Lung (tissue), 13 donors: Measurements from ENCODE around the gene PADI4. TPM values are rescaled to one million over a fixed set of nuclear protein-coding genes. Genes with fewer than 3 reads are reported as not detected.

Experiments
- ATAC-seq: fragments of 200-7000 bp; cut with Tn5 transposase; one replicate; pipeline ENCODE4 v1.9.1; 2020; ENCODE audit warnings: moderate number of reproducible peaks; ENCODE audit not compliant: insufficient read depth, low FRiP score
- DNase-seq, 3 donors: peaks; one replicate each; pipeline ENCODE4 v3.0.0-alpha.2; 2013 to 2017
- H3K27ac ChIP-seq, 2 donors: one replicate each; pipeline ENCODE4 v1.5.1; 2013; ENCODE audit warnings: mild to moderate bottlenecking in 2 of 2, moderate library complexity in 2 of 2, control low read depth in 1 of 2, inconsistent platforms in 1 of 2, low read depth in 1 of 2, low read length in 1 of 2
- H3K27me3 ChIP-seq, 3 donors: one replicate each; pipeline ENCODE4 v1.5.1; 2013; ENCODE audit warnings: low read length in 2 of 3; ENCODE audit not compliant: control insufficient read depth in 3 of 3, insufficient read depth in 3 of 3
- H3K36me3 ChIP-seq, 4 donors: one replicate each; pipeline ENCODE4 v1.5.1; 2013; ENCODE audit warnings: low read length in 4 of 4, mild to moderate bottlenecking in 1 of 4, moderate library complexity in 1 of 4; ENCODE audit not compliant: control insufficient read depth in 4 of 4, insufficient read depth in 4 of 4
- H3K4me1 ChIP-seq, 5 donors: one replicate each; pipeline ENCODE4 v1.5.1; 2013; ENCODE audit warnings: low read length in 5 of 5, mild to moderate bottlenecking in 2 of 5, moderate library complexity in 1 of 5; ENCODE audit not compliant: control insufficient read depth in 5 of 5, insufficient read depth in 5 of 5
- H3K4me3 ChIP-seq: one replicate; pipeline ENCODE4 v1.5.1; 2013; ENCODE audit warnings: mild to moderate bottlenecking, control low read depth, moderate library complexity
- H3K9ac ChIP-seq, 2 donors: one replicate each; pipeline ENCODE4 v1.5.1; 2013; ENCODE audit warnings: low read length in 2 of 2, control low read depth in 1 of 2; ENCODE audit not compliant: insufficient read depth in 1 of 2
- H3K9me3 ChIP-seq, 4 donors: one replicate each; pipeline ENCODE4 v1.5.1; 2013; ENCODE audit warnings: low read length in 3 of 4, mild to moderate bottlenecking in 1 of 4, moderate library complexity in 1 of 4; ENCODE audit not compliant: control insufficient read depth in 4 of 4, insufficient read depth in 3 of 4
- WGBS, 2 donors: extraction: QIAGEN DNeasy Blood & Tissue Kit; methylation state at CpG; one replicate each; pipeline ENCODE4 v1.1.7; 2013; 5-methylcytosine and 5-hydroxymethylcytosine counted together
- polyA plus RNA-seq, 2 donors: library from polyadenylated mRNA; stranded (reverse); fragments of 200-250 nt; gene quantifications; one replicate each; pipeline ENCODE4 v1.2.1, GENCODE V29; 2013
- small RNA-seq: library from RNA; depleted of rRNA; stranded (forward); fragments of <200 nt; gene quantifications from one replicate; pipeline ENCODE3, GENCODE V24; 2014; ENCODE audit warnings: low replicate concordance
- total RNA-seq, 2 donors: library from RNA; depleted of rRNA in 1 of 2; stranded (reverse); fragments of >200 nt in 1 of 2; gene quantifications; one replicate each; pipeline ENCODE4 v1.2.1, GENCODE V29; 2014 to 2021
- TF ChIP-seq, protein P1 (sequence below): IDR thresholded peaks from 2 replicates; pipeline ENCODE4 v1.5.1; 2012; ENCODE audit warnings: mild to moderate bottlenecking; ENCODE audit errors: control extremely low read depth, extremely low read depth
- donor health status: control.
- donor health status: control.
- donor health status: Bipolar disorder and iron deficiency.
- donor health status: healthy.
- donor health status: DM: yes; HTN: yes; CAD: no.

The PADI4 gene
- total and polyA plus RNA-seq, 4 donors = 1.7 to 22.5 (median 14.2) TPM

DNA sequence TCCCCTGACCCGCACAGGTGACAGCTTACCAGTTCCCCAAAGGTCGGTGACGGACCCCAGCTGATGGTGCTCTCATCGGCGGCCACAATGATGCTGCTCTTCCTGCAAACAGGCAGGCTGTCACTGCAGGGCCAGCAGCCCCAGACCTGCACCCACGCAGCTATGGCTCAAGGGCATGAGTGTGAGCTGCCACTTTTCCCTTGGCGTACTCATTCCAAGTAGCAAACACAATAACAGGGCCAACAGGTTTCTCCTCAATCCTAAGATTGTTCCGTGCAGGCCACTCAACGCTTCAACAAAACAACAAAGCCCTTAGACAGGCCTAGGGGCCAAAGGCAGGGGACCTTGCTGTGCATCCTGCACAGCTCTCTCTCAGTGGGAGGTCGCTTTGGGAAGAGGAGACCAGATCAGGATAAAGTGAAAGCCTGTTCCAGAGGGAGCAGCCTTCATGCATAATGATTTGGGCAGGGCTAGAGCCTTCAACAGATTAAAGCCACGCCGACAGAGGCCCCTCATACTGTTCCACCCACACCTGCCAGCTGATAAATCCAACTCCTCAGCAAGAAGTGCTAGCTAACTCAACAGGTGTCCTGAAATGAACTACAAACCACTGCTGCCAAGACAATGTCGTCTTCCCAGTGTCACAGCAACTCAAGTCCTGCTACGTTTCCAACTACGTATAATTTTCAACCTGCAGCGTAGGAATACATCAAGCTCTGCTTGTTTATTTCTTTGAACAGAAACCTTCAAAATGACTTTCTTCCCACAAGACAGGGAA, 104.3 kb downstream of the PADI4 start:
- Histone ChIP-seq H3K9ac (no peak overlapping the region), H3K36me3 (peaks cover 43 to 68% (median 47%) of the 10 kb centered on the region in 4 donors), H3K27me3 (no peaks in the 10 kb centered on the region), H3K4me3 (no peak overlapping the region), H3K4me1 (peaks cover 0 to 8% (median 0%) of the 10 kb centered on the region in 5 donors), H3K9me3 (no peaks in the 10 kb centered on the region), H3K27ac (peak overlapping the region in 1 of 2 donors; percentile 13)
- peak; percentile 55 to 78 (median 58) for DNase-seq
- peak; percentile 30 for ATAC-seq
- WGBS, 2 donors = 76 to 84% methylated on average over 16 of the region's 16 CpGs
- TF ChIP-seq, protein P1, sequence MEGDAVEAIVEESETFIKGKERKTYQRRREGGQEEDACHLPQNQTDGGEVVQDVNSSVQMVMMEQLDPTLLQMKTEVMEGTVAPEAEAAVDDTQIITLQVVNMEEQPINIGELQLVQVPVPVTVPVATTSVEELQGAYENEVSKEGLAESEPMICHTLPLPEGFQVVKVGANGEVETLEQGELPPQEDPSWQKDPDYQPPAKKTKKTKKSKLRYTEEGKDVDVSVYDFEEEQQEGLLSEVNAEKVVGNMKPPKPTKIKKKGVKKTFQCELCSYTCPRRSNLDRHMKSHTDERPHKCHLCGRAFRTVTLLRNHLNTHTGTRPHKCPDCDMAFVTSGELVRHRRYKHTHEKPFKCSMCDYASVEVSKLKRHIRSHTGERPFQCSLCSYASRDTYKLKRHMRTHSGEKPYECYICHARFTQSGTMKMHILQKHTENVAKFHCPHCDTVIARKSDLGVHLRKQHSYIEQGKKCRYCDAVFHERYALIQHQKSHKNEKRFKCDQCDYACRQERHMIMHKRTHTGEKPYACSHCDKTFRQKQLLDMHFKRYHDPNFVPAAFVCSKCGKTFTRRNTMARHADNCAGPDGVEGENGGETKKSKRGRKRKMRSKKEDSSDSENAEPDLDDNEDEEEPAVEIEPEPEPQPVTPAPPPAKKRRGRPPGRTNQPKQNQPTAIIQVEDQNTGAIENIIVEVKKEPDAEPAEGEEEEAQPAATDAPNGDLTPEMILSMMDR = no peak

Small RNA genes within 50 kb of the gene (small RNA-seq; reads per million reads assigned to genes)
- gene MIR3972 = not detected

Other genes starting within 250 kb of the PADI4 start
- gene PADI2, start 188.7 kb upstream of the PADI4 start, total RNA-seq = 1 to 10 TPM; 2.1 to 4.6 TPM
- 10 to 100 TPM in 1 of 2 donors, 1 to 10 TPM in 1; 1.2 to 12.8 TPM for gene PADI2, start 188.7 kb upstream of the PADI4 start, polyA plus RNA-seq
- gene PADI1, start 103.1 kb upstream of the PADI4 start, total RNA-seq = not detected
- under 1 TPM; 0.09 to 0.35 TPM for gene PADI1, start 103.1 kb upstream of the PADI4 start, polyA plus RNA-seq
- not detected for gene PADI3, start 59.1 kb upstream of the PADI4 start, total RNA-seq
- gene PADI3, start 59.1 kb upstream of the PADI4 start, polyA plus RNA-seq = under 1 TPM in 1 of 2 donors, not detected in 1; 0.13 TPM
- not detected for gene PADI6, start 64.0 kb downstream of the PADI4 start, total RNA-seq
- gene PADI6, start 64.0 kb downstream of the PADI4 start, polyA plus RNA-seq = not detected
- gene RCC2, start 131.5 kb downstream of the PADI4 start, total RNA-seq = 10 to 100 TPM; 43.1 to 51.2 TPM
- gene RCC2, start 131.5 kb downstream of the PADI4 start, polyA plus RNA-seq = 10 to 100 TPM; 31.9 to 33.9 TPM
- 10 to 100 TPM; 15.0 to 43.4 TPM for gene ARHGEF10L, start 231.5 kb downstream of the PADI4 start, total RNA-seq
- gene ARHGEF10L, start 231.5 kb downstream of the PADI4 start, polyA plus RNA-seq = 10 to 100 TPM; 23.8 to 24.9 TPM